Measurements from ENCODE around the gene KNSTRN.

The KNSTRN gene, protein sequence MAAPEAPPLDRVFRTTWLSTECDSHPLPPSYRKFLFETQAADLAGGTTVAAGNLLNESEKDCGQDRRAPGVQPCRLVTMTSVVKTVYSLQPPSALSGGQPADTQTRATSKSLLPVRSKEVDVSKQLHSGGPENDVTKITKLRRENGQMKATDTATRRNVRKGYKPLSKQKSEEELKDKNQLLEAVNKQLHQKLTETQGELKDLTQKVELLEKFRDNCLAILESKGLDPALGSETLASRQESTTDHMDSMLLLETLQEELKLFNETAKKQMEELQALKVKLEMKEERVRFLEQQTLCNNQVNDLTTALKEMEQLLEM

DNA sequence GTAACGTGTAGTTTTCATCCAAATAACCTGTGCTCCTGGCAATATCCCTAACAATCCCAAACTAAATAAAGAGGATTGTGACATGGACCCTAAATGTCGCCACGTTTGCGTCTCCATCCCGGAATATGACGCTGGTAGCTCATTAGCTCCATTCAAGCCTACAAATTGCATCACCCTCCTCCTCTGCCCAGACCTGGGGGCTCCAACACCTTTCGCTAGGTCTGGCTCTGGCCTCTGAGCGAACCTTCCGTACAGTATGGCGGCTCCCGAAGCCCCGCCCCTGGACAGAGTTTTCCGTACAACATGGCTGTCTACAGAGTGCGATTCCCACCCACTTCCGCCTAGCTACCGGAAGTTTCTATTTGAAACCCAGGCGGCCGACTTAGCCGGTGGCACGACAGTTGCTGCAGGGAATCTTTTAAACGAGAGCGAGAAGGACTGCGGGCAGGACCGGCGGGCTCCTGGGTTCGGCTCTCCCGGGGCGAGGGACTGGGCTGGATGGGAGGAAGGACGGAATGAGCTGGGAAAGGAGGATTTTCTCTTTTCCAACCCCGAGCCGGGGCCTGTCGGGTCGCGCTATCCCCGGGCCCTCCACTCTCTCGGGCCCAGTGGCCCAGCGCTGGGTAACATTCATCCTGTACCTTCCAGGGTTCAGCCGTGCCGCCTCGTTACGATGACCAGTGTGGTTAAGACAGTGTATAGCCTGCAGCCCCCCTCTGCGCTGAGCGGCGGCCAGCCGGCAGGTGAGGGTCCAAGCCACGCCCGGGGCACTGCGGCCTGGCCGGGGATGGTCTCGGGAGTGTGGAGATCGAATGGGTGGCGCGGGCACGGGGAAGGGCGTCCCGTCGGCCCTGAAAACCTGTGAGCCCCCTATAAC is at the start of gene KNSTRN:
Gene KNSTRN, plus strand, starts transcription at position 142 of the 877 bp plus-strand sequence. Its CDS starts 115 bp downstream, at position 257.
- peak; percentile 42 for DNase-seq

- DNase-seq, result no peak
Observed at GRCh38 chr15:40333922-40334492, 48.5 kb upstream of the KNSTRN start.

DNA sequence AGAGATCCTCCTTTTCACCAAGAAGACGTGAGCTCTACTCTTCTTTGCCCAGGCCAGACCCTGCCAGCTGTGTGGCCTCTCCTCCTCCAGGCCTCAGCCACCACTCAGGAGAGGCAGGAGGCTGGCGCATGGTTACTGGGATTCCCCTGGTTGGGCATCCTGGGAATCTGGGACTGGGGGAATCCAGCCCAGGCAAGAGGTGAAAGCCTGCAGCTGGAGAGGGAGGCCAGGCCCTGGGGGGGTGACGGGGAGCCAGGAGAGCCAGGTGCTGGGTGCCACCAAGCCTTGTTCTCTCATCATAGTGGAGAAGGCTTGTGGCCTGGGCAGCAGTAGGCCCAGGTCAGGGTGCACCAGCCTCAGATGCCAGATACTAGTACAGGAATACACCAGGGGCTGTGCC is 48.0 kb upstream of the KNSTRN start:
- no peak for DNase-seq

DNA sequence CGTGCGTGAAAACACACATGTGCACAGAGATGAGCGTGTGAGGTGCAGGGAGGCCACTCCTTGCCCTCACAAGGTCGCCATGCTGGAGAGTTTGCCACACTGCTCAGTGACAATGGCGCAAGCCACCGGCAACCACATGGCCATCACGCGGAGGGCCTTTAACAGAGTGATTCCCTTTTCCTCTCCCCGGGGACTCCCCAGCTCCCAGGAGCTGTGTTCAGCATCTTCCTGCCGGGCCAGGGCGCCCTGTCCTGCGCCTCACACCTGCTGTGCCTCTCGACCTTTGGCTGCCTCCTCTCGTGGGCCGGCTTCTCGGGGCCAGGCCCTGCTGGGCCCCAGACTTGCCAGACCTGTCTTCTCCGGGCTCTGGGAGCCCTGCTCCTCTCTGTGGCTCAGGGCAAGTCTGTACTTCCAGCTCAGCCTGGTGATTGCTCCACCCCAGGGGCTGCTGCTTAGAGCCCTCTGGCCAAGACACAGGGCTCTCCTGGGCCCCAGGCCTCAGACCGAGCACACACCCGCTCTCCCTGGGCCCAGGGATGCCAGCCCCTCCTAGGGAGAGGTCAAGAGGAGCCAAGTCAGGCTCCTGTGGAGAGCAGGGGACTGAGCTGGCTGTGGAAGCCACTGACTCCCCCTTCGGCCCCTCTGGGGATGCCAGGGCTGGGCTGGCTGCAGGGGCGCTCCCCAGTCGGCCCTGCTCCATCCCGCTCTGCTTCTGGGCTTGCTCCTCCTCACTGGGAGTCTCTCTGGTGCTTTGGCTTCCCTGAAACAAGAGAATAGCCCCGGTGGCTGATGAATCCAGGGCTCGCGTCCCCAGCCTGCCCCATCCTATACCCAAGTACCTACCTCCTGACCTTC is 47.4 kb upstream of the KNSTRN start:
- no peak for DNase-seq

- DNase-seq, result peak; percentile 58
Observed at GRCh38 chr15:40335938-40336743, 46.4 kb upstream of the KNSTRN start.

GRCh38 chr15:40336744-40337122 is 45.8 kb upstream of the KNSTRN start:
- no peak for DNase-seq

- no peak for DNase-seq
Observed at GRCh38 chr15:40337597-40337996, 44.9 kb upstream of the KNSTRN start.

DNA sequence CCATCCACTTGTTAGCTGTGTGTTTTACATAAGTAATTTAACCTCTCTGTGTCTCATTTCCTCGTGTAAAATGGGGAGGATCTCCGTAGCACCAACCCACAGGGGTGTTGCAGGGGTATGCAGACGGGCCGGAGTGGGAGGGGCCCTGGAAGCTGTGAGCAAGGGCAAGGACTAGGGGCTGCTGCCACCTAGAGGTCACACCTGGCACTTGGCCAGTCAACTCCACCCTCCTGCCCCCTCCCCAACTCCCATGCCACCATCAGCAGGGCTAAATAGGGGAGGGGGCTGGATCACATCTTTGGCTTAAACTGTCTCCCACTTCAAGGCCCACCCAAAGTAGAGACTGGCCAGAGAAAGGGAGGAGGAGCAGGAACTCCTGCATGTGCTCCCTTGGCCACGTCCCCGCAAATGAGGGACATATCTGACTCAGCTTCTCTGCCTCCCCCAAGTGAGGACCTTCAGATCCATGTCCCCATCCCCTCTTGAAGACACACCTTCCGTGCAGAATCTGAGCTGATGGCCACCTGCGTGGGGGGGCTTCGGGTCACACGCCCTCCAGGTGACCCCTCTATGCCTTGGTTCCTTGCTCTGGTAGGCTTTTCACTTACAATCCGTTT is 44.4 kb upstream of the KNSTRN start:
- peak; percentile 39 for DNase-seq

DNA sequence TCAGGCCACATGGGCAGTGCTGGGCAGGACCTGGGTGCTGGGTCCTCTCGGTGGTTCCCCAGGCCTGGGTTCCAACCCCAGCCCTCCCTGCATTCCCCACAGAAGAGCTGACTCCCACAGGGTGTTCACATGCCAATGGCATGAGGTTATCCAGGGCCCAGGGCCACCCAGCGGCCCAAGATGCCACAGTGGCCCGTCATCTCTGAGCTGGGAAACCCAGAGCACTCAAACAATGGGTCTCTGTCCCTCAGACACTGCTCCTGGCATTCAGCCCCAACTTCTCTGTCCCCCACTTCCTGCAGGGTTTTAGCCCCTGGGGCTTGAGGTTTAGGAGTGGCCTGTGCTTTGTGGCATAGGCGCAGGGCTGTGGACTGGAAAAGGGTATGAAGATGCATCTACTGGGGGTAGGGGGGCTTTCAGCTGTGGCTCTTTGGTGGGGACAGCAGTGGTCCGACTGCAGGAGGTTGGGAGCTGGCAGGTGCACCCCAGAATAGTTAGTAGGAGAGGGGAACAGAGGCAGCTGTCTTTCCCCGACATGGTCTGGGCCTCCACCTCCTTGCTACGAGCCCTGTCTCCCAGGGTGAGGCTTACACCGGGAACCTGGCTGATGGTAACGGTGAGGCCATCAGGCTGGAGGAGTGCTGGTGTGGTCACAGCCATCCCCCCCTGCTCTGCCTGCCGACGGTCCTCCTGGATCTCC is 43.5 kb upstream of the KNSTRN start:
- no peak for DNase-seq

GRCh38 chr15:40339621-40339945 is 42.9 kb upstream of the KNSTRN start:
- no peak for DNase-seq

DNA sequence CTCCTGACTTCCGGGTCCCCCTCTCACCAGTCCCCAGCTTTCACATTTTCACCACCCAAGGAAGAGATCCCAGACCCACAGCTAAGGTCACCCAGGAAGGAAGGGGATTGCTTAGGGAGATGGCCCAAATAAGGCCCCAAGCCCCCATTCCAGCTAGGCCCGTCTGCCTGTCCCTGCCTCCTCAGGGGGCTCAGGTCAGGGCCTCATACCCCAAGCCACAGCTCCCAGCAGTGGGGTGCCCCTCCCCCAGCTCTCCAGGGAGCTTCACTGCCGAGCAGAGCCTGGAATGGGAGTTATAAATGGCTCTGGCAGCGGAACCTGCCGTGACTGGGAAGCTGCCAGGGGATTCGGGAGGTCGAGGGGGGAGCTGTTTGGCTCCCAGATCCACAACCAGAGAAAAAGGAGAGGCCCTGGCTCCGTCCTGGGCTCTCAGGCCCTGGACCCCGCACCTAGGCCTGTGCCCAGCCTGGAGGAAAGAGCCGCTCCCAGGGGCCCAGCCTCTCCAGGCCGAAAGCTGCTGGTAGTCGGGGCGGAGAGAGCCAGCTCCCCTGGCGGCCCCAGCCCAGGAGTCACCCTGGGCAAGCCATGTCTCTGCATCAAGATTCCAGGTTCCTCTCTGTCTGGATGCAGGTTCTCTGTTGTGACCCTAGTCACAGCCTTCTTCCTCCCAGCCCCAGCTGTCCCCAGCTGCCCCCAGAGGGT is 42.3 kb upstream of the KNSTRN start:
- DNase-seq, result no peak

- DNase-seq, result peak; percentile 35
Observed at GRCh38 chr15:40340740-40341400, 41.7 kb upstream of the KNSTRN start, which contains the start of gene CCDC9B. Gene CCDC9B, minus strand, starts transcription at chr15:40340939. Its CDS starts 120 bp downstream, at chr15:40340819.

GRCh38 chr15:40342416-40343320 is 39.9 kb upstream of the KNSTRN start:
- no peak for DNase-seq

GRCh38 chr15:40343512-40343911 is 39.0 kb upstream of the KNSTRN start:
- no peak for DNase-seq

DNA sequence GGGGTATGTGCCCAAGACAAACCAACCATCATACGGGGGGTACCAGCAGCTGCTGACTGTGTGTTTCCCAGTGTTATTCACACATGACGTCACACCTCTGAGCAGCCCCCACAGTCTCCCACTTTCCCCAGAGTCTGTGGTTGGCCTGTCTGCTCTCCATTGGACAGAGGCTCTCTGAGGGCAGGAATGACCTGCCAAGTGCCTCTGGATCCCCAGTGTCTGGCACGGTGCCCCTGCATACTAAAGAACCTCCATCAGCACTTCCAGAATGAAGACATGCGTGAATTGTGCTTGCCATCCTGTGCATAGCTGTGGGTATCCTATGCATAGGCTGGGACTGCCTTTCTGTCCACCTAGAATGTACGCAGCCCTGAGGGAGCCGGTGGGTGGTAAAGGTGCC is 38.3 kb upstream of the KNSTRN start:
- DNase-seq, result no peak

GRCh38 chr15:40344631-40345120 is 37.8 kb upstream of the KNSTRN start:
- DNase-seq, result peak; percentile 54

- DNase-seq, result no peak
Observed at GRCh38 chr15:40345225-40345866, 37.2 kb upstream of the KNSTRN start.

Data from NCI-H1436 treated with DMSO at 0.1 percent for 48 hours (cell line).